HepG2 (cell line): Measurements from ENCODE around the gene GALNT9.

ENCODE experiments used
- EP300 ChIP-seq, 3 experiments: sonication (generic) in 1 of 3; formaldehyde crosslinking in 1 of 3; IDR thresholded peaks; 2 replicates each; pipeline versions ENCODE4 v1.5.1 to v1.6.1; 2011 to 2020; ENCODE audit warnings: low read depth in 2 of 3, low read length in 2 of 3, borderline replicate concordance in 1 of 3, improper control_type of control experiment in 1 of 3, mild to moderate bottlenecking in 1 of 3, missing genetic modification reagents in 1 of 3, moderate library complexity in 1 of 3
- PCBP1 ChIP-seq: fragments of 200-400 bp; formaldehyde crosslinking; IDR thresholded peaks from 2 replicates; pipeline ENCODE4 v1.6.1; 2017; ENCODE audit warnings: mild to moderate bottlenecking, low read depth, low read length, borderline replicate concordance
- SMAD3 ChIP-seq: sonication (generic); formaldehyde crosslinking; IDR thresholded peaks from 2 replicates; pipeline ENCODE4 v1.4.0; 2020; ENCODE audit warnings: missing genetic modification reagents
- SP5 ChIP-seq: IDR thresholded peaks from 2 replicates; pipeline ENCODE4 v1.6.1; 2016; ENCODE audit warnings: low read depth, borderline replicate concordance
- TF ChIP-seq, protein P1 (sequence below): sonication (generic); formaldehyde crosslinking; IDR thresholded peaks from 2 replicates; pipeline ENCODE4 v1.4.0; 2020; ENCODE audit warnings: mild to moderate bottlenecking, missing genetic modification reagents
- TF ChIP-seq, protein P2 (sequence below), 2 experiments: sonication (generic) in 1 of 2; formaldehyde crosslinking in 1 of 2; IDR thresholded peaks; 2 replicates each; pipeline versions ENCODE4 v1.4.0 to v1.6.1; 2018 to 2020; ENCODE audit warnings: missing genetic modification reagents in 2 of 2, borderline replicate concordance in 1 of 2, low read depth in 1 of 2, mild to moderate bottlenecking in 1 of 2, missing biosample characterization in 1 of 2
- TF ChIP-seq, protein P3 (sequence below): sonication (generic); formaldehyde crosslinking; IDR thresholded peaks from 2 replicates; pipeline ENCODE4 v1.4.0; 2020; ENCODE audit warnings: missing genetic modification reagents
- TF ChIP-seq, protein P4 (sequence below): sonication (generic); formaldehyde crosslinking; IDR thresholded peaks from 2 replicates; pipeline ENCODE4 v1.5.1; 2020; ENCODE audit warnings: missing genetic modification reagents, mild to moderate bottlenecking, borderline replicate concordance

DNA sequence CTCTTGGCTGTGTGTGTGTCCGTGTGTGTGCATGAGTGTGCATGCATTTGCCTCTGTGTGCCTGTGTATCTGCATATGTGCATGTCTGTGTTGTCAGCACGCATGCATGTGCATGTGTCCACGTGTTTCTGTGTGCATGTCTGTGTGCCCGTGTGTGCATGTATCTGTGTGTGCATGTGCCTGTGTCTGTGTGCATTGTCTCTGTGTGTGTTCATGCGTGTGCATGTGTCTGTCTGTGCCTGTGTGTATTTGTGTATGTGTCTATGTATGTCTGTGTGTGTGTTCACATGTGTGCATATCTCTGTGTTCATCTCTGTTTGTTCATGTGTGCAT, 1.1 kb upstream of the GALNT9 start:
- TF ChIP-seq, protein P1, sequence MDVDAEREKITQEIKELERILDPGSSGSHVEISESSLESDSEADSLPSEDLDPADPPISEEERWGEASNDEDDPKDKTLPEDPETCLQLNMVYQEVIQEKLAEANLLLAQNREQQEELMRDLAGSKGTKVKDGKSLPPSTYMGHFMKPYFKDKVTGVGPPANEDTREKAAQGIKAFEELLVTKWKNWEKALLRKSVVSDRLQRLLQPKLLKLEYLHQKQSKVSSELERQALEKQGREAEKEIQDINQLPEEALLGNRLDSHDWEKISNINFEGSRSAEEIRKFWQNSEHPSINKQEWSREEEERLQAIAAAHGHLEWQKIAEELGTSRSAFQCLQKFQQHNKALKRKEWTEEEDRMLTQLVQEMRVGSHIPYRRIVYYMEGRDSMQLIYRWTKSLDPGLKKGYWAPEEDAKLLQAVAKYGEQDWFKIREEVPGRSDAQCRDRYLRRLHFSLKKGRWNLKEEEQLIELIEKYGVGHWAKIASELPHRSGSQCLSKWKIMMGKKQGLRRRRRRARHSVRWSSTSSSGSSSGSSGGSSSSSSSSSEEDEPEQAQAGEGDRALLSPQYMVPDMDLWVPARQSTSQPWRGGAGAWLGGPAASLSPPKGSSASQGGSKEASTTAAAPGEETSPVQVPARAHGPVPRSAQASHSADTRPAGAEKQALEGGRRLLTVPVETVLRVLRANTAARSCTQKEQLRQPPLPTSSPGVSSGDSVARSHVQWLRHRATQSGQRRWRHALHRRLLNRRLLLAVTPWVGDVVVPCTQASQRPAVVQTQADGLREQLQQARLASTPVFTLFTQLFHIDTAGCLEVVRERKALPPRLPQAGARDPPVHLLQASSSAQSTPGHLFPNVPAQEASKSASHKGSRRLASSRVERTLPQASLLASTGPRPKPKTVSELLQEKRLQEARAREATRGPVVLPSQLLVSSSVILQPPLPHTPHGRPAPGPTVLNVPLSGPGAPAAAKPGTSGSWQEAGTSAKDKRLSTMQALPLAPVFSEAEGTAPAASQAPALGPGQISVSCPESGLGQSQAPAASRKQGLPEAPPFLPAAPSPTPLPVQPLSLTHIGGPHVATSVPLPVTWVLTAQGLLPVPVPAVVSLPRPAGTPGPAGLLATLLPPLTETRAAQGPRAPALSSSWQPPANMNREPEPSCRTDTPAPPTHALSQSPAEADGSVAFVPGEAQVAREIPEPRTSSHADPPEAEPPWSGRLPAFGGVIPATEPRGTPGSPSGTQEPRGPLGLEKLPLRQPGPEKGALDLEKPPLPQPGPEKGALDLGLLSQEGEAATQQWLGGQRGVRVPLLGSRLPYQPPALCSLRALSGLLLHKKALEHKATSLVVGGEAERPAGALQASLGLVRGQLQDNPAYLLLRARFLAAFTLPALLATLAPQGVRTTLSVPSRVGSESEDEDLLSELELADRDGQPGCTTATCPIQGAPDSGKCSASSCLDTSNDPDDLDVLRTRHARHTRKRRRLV = no peak
- TF ChIP-seq, protein P2, sequence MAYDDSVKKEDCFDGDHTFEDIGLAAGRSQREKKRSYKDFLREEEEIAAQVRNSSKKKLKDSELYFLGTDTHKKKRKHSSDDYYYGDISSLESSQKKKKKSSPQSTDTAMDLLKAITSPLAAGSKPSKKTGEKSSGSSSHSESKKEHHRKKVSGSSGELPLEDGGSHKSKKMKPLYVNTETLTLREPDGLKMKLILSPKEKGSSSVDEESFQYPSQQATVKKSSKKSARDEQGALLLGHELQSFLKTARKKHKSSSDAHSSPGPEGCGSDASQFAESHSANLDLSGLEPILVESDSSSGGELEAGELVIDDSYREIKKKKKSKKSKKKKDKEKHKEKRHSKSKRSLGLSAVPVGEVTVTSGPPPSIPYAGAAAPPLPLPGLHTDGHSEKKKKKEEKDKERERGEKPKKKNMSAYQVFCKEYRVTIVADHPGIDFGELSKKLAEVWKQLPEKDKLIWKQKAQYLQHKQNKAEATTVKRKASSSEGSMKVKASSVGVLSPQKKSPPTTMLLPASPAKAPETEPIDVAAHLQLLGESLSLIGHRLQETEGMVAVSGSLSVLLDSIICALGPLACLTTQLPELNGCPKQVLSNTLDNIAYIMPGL (CRISPR knock-in tag; IDR thresholded peaks at IDR 0.05; ENCODE audit: borderline replicate concordance in 1 of 2, low read depth in 1 of 2) = no peak
- TF ChIP-seq EP300 (IDR thresholded peaks at IDR 0.05; ENCODE audit: low read depth in 2 of 2, low read length in 2 of 2) (no peak), EP300 (CRISPR knock-in tag; IDR thresholded peaks at IDR 0.05; ENCODE audit: borderline replicate concordance) (no peak), SP5 (no peak), PCBP1 (no peak), SMAD3 (CRISPR knock-in tag) (no peak)
- TF ChIP-seq, protein P3, sequence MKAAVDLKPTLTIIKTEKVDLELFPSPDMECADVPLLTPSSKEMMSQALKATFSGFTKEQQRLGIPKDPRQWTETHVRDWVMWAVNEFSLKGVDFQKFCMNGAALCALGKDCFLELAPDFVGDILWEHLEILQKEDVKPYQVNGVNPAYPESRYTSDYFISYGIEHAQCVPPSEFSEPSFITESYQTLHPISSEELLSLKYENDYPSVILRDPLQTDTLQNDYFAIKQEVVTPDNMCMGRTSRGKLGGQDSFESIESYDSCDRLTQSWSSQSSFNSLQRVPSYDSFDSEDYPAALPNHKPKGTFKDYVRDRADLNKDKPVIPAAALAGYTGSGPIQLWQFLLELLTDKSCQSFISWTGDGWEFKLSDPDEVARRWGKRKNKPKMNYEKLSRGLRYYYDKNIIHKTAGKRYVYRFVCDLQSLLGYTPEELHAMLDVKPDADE = no peak
- TF ChIP-seq, protein P4, sequence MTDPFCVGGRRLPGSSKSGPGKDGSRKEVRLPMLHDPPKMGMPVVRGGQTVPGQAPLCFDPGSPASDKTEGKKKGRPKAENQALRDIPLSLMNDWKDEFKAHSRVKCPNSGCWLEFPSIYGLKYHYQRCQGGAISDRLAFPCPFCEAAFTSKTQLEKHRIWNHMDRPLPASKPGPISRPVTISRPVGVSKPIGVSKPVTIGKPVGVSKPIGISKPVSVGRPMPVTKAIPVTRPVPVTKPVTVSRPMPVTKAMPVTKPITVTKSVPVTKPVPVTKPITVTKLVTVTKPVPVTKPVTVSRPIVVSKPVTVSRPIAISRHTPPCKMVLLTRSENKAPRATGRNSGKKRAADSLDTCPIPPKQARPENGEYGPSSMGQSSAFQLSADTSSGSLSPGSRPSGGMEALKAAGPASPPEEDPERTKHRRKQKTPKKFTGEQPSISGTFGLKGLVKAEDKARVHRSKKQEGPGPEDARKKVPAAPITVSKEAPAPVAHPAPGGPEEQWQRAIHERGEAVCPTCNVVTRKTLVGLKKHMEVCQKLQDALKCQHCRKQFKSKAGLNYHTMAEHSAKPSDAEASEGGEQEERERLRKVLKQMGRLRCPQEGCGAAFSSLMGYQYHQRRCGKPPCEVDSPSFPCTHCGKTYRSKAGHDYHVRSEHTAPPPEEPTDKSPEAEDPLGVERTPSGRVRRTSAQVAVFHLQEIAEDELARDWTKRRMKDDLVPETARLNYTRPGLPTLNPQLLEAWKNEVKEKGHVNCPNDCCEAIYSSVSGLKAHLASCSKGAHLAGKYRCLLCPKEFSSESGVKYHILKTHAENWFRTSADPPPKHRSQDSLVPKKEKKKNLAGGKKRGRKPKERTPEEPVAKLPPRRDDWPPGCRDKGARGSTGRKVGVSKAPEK (CRISPR knock-in tag) = no peak
